Measurements from ENCODE around the gene GABRR1. TPM values are rescaled to one million over a fixed set of nuclear protein-coding genes. Genes with fewer than 3 reads are reported as not detected.

GABRR1 gene
- total and polyA plus RNA-seq, 2 of the 13 experiments (the other 11 are each of a cell fraction or from before 2014, with no cell fraction given) = not detected

GRCh38 chr6:89145956-89146717 is 71.0 kb downstream of the GABRR1 start, which contains the start of gene PM20D2 (continued):
- TF ChIP-seq, protein P1, sequence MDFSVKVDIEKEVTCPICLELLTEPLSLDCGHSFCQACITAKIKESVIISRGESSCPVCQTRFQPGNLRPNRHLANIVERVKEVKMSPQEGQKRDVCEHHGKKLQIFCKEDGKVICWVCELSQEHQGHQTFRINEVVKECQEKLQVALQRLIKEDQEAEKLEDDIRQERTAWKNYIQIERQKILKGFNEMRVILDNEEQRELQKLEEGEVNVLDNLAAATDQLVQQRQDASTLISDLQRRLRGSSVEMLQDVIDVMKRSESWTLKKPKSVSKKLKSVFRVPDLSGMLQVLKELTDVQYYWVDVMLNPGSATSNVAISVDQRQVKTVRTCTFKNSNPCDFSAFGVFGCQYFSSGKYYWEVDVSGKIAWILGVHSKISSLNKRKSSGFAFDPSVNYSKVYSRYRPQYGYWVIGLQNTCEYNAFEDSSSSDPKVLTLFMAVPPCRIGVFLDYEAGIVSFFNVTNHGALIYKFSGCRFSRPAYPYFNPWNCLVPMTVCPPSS (IDR thresholded peaks at IDR 0.05) = no peak
- 0 out of 2 replicates have a peak, but pooled peaks have one; percentile 30 for TF ChIP-seq SKIL (CRISPR knock-in tag; IDR thresholded peaks at IDR 0.05; ENCODE audit: borderline replicate concordance)
- TF ChIP-seq NBN (conservative IDR thresholded peaks at IDR 0.05) = no peak
- TF ChIP-seq KMT2A (CRISPR knock-in tag; IDR thresholded peaks at IDR 0.05) = peak; percentile 79
- TF ChIP-seq GFI1 (CRISPR knock-in tag; IDR thresholded peaks at IDR 0.05; ENCODE audit: borderline replicate concordance) = peak; percentile 81; the same call in 1 of the 2 replicates
- TF ChIP-seq HOXA5 (CRISPR knock-in tag; IDR thresholded peaks at IDR 0.05) = peak; percentile 9; the same call in 1 of the 2 replicates
- TF ChIP-seq CAMTA2 (CRISPR knock-in tag; IDR thresholded peaks at IDR 0.05; ENCODE audit: borderline replicate concordance) = peak; percentile 91
- TF ChIP-seq, protein P2, sequence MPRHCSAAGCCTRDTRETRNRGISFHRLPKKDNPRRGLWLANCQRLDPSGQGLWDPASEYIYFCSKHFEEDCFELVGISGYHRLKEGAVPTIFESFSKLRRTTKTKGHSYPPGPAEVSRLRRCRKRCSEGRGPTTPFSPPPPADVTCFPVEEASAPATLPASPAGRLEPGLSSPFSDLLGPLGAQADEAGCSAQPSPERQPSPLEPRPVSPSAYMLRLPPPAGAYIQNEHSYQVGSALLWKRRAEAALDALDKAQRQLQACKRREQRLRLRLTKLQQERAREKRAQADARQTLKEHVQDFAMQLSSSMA (CRISPR knock-in tag; IDR thresholded peaks at IDR 0.05) = peak; percentile 69; the same call in 1 of the 2 replicates
- no peak for TF ChIP-seq LCORL (IDR thresholded peaks at IDR 0.05)
- peak; percentile 43; the same call in 1 of the 2 replicates for TF ChIP-seq LCORL (CRISPR knock-in tag; IDR thresholded peaks at IDR 0.05)
- TF ChIP-seq, protein P3, sequence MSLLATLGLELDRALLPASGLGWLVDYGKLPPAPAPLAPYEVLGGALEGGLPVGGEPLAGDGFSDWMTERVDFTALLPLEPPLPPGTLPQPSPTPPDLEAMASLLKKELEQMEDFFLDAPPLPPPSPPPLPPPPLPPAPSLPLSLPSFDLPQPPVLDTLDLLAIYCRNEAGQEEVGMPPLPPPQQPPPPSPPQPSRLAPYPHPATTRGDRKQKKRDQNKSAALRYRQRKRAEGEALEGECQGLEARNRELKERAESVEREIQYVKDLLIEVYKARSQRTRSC (CRISPR knock-in tag; IDR thresholded peaks at IDR 0.05; ENCODE audit: low read depth) = no peak
- TF ChIP-seq XRCC5 (optimal IDR thresholded peaks at IDR 0.05; ENCODE audit: low read length) = no peak
- TF ChIP-seq EED (CRISPR knock-in tag; IDR thresholded peaks at IDR 0.05) = peak; percentile 84; the same call in 1 of the 2 replicates
- peak; percentile 92; the same call in 1 of the 2 replicates for TF ChIP-seq ZNF431 (CRISPR knock-in tag; IDR thresholded peaks at IDR 0.05; ENCODE audit: borderline replicate concordance, low read depth)
- TF ChIP-seq, protein P4, sequence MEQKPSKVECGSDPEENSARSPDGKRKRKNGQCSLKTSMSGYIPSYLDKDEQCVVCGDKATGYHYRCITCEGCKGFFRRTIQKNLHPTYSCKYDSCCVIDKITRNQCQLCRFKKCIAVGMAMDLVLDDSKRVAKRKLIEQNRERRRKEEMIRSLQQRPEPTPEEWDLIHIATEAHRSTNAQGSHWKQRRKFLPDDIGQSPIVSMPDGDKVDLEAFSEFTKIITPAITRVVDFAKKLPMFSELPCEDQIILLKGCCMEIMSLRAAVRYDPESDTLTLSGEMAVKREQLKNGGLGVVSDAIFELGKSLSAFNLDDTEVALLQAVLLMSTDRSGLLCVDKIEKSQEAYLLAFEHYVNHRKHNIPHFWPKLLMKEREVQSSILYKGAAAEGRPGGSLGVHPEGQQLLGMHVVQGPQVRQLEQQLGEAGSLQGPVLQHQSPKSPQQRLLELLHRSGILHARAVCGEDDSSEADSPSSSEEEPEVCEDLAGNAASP (CRISPR knock-in tag; IDR thresholded peaks at IDR 0.05; ENCODE audit: borderline replicate concordance) = peak; percentile 9; the same call in 1 of the 2 replicates
- no peak for TF ChIP-seq GLMP (CRISPR knock-in tag; IDR thresholded peaks at IDR 0.05; ENCODE audit: borderline replicate concordance)
